CD4-positive, alpha-beta T cell treated with Interleukin-15 for 4 hours (primary cell): ENCODE data around the gene NEK5.
A peak's percentile ranks its signal among the peaks of the same experiment; 100 is the strongest.
"Not testable (repeated sequence)": the region's sequence is repeated elsewhere in the genome, so short reads cannot be mapped to it uniquely, and the experiment has no call there.

Experiments used
- DNase-seq: peaks from one replicate; pipeline ENCODE4 v3.0.0-alpha.2; 2020; ENCODE audit warnings: low spot score

Gene NEK5

GRCh38 chr13:52141299-52141698 is 12.4 kb upstream of the NEK5 start:
- no peak for DNase-seq

GRCh38 chr13:52137489-52137888 is 8.6 kb upstream of the NEK5 start:
- no peak for DNase-seq

- DNase-seq, result no peak
Measured at GRCh38 chr13:52136763-52137162, 7.9 kb upstream of the NEK5 start.

- DNase-seq, result no peak
Measured at GRCh38 chr13:52130641-52131040, 1.8 kb upstream of the NEK5 start.

GRCh38 chr13:52127783-52128702 is 830 bp downstream of the NEK5 start:
- DNase-seq, result peak; percentile 71

- DNase-seq, result no peak
Measured at GRCh38 chr13:52127378-52127777, 1.5 kb downstream of the NEK5 start.

GRCh38 chr13:52125547-52125946 is 3.3 kb downstream of the NEK5 start:
- no peak for DNase-seq

- no peak for DNase-seq
Measured at GRCh38 chr13:52118595-52118994, 10.3 kb downstream of the NEK5 start.

- no peak for DNase-seq
Measured at GRCh38 chr13:52118095-52118494, 10.8 kb downstream of the NEK5 start.

- DNase-seq, result no peak
Measured at GRCh38 chr13:52112591-52112990, 16.3 kb downstream of the NEK5 start.

GRCh38 chr13:52109116-52109670 is 19.7 kb downstream of the NEK5 start:
- no peak for DNase-seq

GRCh38 chr13:52105841-52106240 is 23.0 kb downstream of the NEK5 start:
- no peak for DNase-seq

- no peak for DNase-seq
Measured at GRCh38 chr13:52104624-52105023, 24.2 kb downstream of the NEK5 start.

GRCh38 chr13:52103386-52103785 is 25.5 kb downstream of the NEK5 start:
- DNase-seq, result no peak

- not testable (repeated sequence) for DNase-seq
Measured at GRCh38 chr13:52102423-52102822, 26.4 kb downstream of the NEK5 start.

- DNase-seq, result no peak
Measured at GRCh38 chr13:52097197-52097596, 31.7 kb downstream of the NEK5 start.

- DNase-seq, result no peak
Measured at GRCh38 chr13:52096748-52097147, 32.1 kb downstream of the NEK5 start.

- DNase-seq, result no peak
Measured at GRCh38 chr13:52096062-52096461, 32.8 kb downstream of the NEK5 start.

GRCh38 chr13:52092087-52092486 is 36.8 kb downstream of the NEK5 start:
- DNase-seq, result no peak

GRCh38 chr13:52091473-52091872 is 37.4 kb downstream of the NEK5 start:
- no peak for DNase-seq

- no peak for DNase-seq
Measured at GRCh38 chr13:52085421-52085820, 43.5 kb downstream of the NEK5 start.

GRCh38 chr13:52084981-52085380 is 43.9 kb downstream of the NEK5 start:
- DNase-seq, result not testable (repeated sequence)

GRCh38 chr13:52082601-52083000 is 46.3 kb downstream of the NEK5 start:
- DNase-seq, result no peak

- DNase-seq, result not testable (repeated sequence)
Measured at GRCh38 chr13:52079891-52080290, 49.0 kb downstream of the NEK5 start.
